HCT116 (cell line): ENCODE results near the gene PIP5K1A. TPM values are rescaled to one million over a fixed set of nuclear protein-coding genes. Genes with fewer than 3 reads are reported as not detected.

Experiments used
- ATAC-seq: fragments of 200-7000 bp; cut with Tn5 transposase; 2 replicates; pipeline ENCODE4 v1.9.1; 2020; ENCODE audit warnings: mild to moderate bottlenecking, moderate library complexity
- BruUV-seq: library from RNA; stranded (reverse); fragments of 400-500 nt; replicated peaks from 2 replicates; lab custom pipeline; 2021; lab: Mats Ljungman, UMichigan
- CTCF ChIA-PET: fragments of 300-600 bp; sonication (Branson Sonifier 250); formaldehyde crosslinking; loops from one replicate; lab custom pipeline; 2021; ENCODE audit warnings: antibody characterized with exemption; lab: Charles Lee
- POLR2A ChIA-PET: fragments of 300-600, 350-600 bp; sonication (Branson Sonifier 250); formaldehyde crosslinking; loops from one replicate; lab custom pipeline; 2021; ENCODE audit warnings: antibody characterized with exemption; lab: Charles Lee
- RAD21 ChIA-PET, 2 experiments: fragments of 300-600 bp; sonication (Branson Sonifier 250); formaldehyde crosslinking; loops; one replicate each; lab custom pipeline; 2023; ENCODE audit warnings: low total read pairs in 2 of 2; ENCODE audit not compliant: uncharacterized antibody in 2 of 2, unreplicated experiment in 2 of 2, low non-redundant PET in 1 of 2; lab: Charles Lee
- DNase-seq: peaks from one replicate; pipeline ENCODE4 v3.0.0-alpha.2; 2010; ENCODE audit warnings: low read depth, low spot score
- H2AFZ ChIP-seq: fragments of 200-600 bp; shearing (Covaris generic), sonication (generic); 2 replicates; pipeline ENCODE4 v1.6.1; 2017; ENCODE audit warnings: low read depth, mixed run types, mixed read lengths, antibody characterized with exemption, low read length; ENCODE audit not compliant: poor library complexity, severe bottlenecking
- H3K27ac ChIP-seq: 2 replicates; pipeline ENCODE4 v1.5.1; 2012; ENCODE audit warnings: low read depth, low read length
- H3K27me3 ChIP-seq: fragments of 200-600 bp; sonication (generic); 2 replicates; pipeline ENCODE4 v1.6.1; 2016; ENCODE audit warnings: mixed run types, low read length, mixed read lengths; ENCODE audit not compliant: insufficient read depth
- H3K36me3 ChIP-seq, 2 experiments: fragments of 200-500 bp in 1 of 2; fragments of 200-600 bp in 1 of 2; sonication (Bioruptor generic) in 1 of 2; sonication (generic) in 1 of 2; 2 replicates each; pipeline versions ENCODE4 v1.5.1 to v1.6.1; 2014 to 2016; ENCODE audit warnings: low read length in 2 of 2, inconsistent platforms in 1 of 2, mixed read lengths in 1 of 2, mixed run types in 1 of 2; ENCODE audit not compliant: insufficient read depth in 2 of 2, control insufficient read depth in 1 of 2
- H3K4me1 ChIP-seq, 2 experiments: fragments of 200-600 bp in 1 of 2; sonication (generic) in 1 of 2; 2 replicates each; pipeline versions ENCODE4 v1.5.1 to v1.6.1; 2012 to 2017; ENCODE audit warnings: low read length in 2 of 2, inconsistent platforms in 1 of 2, mild to moderate bottlenecking in 1 of 2, mixed read lengths in 1 of 2, mixed run types in 1 of 2, moderate library complexity in 1 of 2; ENCODE audit not compliant: insufficient read depth in 2 of 2, control insufficient read depth in 1 of 2
- H3K4me2 ChIP-seq: fragments of 200-600 bp; sonication (generic); 2 replicates; pipeline ENCODE4 v1.6.1; 2017; ENCODE audit warnings: mixed run types, low read length, mixed read lengths
- H3K4me3 ChIP-seq, 2 experiments: fragments of 200-600 bp in 1 of 2; sonication (generic) in 1 of 2; replicated peaks in 1 of 2; 2 replicates each; pipeline ENCODE4 v1.5.1; 2011 to 2016; ENCODE audit warnings: low read length in 2 of 2, control low read depth in 1 of 2, low read depth in 1 of 2, mild to moderate bottlenecking in 1 of 2, mixed read lengths in 1 of 2, mixed run types in 1 of 2
- H3K79me2 ChIP-seq: fragments of 200-600 bp; sonication (generic); 2 replicates; pipeline ENCODE4 v1.6.1; 2017; ENCODE audit warnings: mild to moderate bottlenecking, mixed run types, low read length, moderate library complexity, mixed read lengths; ENCODE audit not compliant: insufficient read depth
- H3K9ac ChIP-seq: fragments of 200-600 bp; sonication (generic); 2 replicates; pipeline ENCODE4 v1.6.1; 2016; ENCODE audit warnings: low read length, mixed read lengths
- H3K9me2 ChIP-seq: fragments of 200-600 bp; sonication (generic), shearing (Covaris generic); 2 replicates; pipeline ENCODE4 v1.6.1; 2017; ENCODE audit warnings: mixed run types, mild to moderate bottlenecking, moderate library complexity; ENCODE audit not compliant: insufficient read depth
- H3K9me3 ChIP-seq, 2 experiments: fragments of 200-500 bp in 1 of 2; fragments of 200-600 bp in 1 of 2; sonication (Bioruptor generic) in 1 of 2; sonication (generic) in 1 of 2; 2 replicates each; pipeline ENCODE4 v1.6.1; 2014 to 2017; ENCODE audit warnings: low read length in 2 of 2, mixed read lengths in 2 of 2, inconsistent platforms in 1 of 2, low read depth in 1 of 2, mild to moderate bottlenecking in 1 of 2, mixed run types in 1 of 2, moderate library complexity in 1 of 2; ENCODE audit not compliant: control insufficient read depth in 1 of 2, insufficient read depth in 1 of 2
- H4K20me1 ChIP-seq: fragments of 200-600 bp; sonication (generic), shearing (Covaris generic); 2 replicates; pipeline ENCODE4 v1.6.1; 2017; ENCODE audit warnings: mixed run types, mild to moderate bottlenecking, moderate library complexity; ENCODE audit not compliant: insufficient read depth
- FOSL1 ChIP-seq: IDR thresholded peaks from 2 replicates; pipeline ENCODE4 v1.6.1; 2012; ENCODE audit warnings: low read depth
- MAX ChIP-seq: IDR thresholded peaks from 2 replicates; pipeline ENCODE4 v1.6.1; 2012
- POLR2AphosphoS5 ChIP-seq: IDR thresholded peaks from 2 replicates; pipeline ENCODE4 v1.6.1; 2011; ENCODE audit warnings: mild to moderate bottlenecking, low read depth, low read length, moderate library complexity
- SIN3A ChIP-seq: IDR thresholded peaks from 2 replicates; pipeline ENCODE4 v1.6.1; 2012; ENCODE audit warnings: low read depth
- SP1 ChIP-seq: IDR thresholded peaks from 2 replicates; pipeline ENCODE4 v1.6.1; 2012; ENCODE audit warnings: low read depth
- ZBTB33 ChIP-seq: IDR thresholded peaks from 2 replicates; pipeline ENCODE4 v1.6.1; 2011; ENCODE audit warnings: mild to moderate bottlenecking, low read length, moderate library complexity; ENCODE audit not compliant: insufficient replicate concordance; ENCODE audit errors: extremely low read depth
- ZFX ChIP-seq: fragments of 450-650 bp; IDR thresholded peaks from 2 replicates; pipeline ENCODE4 v1.6.1; 2017
- intact Hi-C: fragments of 100-400 bp; cut with micrococcal nuclease; formaldehyde crosslinking; loops from 2 replicates; pipeline ENCODE4 v1.10.0; 2022
- total RNA-seq: library from RNA; stranded (reverse); gene quantifications from one replicate; pipeline ENCODE4 v1.2.1, GENCODE V29; 2021; ENCODE audit not compliant: unreplicated experiment

Gene PIP5K1A
- total RNA-seq, 1 experiment from 2014 or later = 75.4 TPM

- intact Hi-C loops = loop anchor here (2.0 kb wide), 1 partner anchor 86 kb away; no protein-coding TSS in a partner anchor
These were observed 84.8 kb downstream of the PIP5K1A start for GRCh38 chr1:151282883-151283725.

GRCh38 chr1:151284013-151284577 lies 85.7 kb downstream of the PIP5K1A start:
- CTCF ChIA-PET = interaction anchor here (1.4 to 2.0 kb wide), 2 partner anchors 17 to 57 kb away, joined by 4 to 5 read pairs; no protein-coding TSS in a partner anchor
- TF ChIP-seq FOSL1 = no peak
- no peak for TF ChIP-seq MAX
- no peak for TF ChIP-seq SIN3A
- TF ChIP-seq ZBTB33 = no peak
- no peak for TF ChIP-seq POLR2AphosphoS5
- no peak for TF ChIP-seq SP1
- Histone ChIP-seq H3K27ac (no peak overlapping the region), H3K9ac (0 out of 2 replicates have a peak overlapping the region, but pooled peaks have one; percentile 90), H3K9me3 (no peaks in the 10 kb centered on the region), H2AFZ (no peak overlapping the region), H3K4me2 (peak overlapping the region; percentile 97), H3K9me2 (no peaks in the 10 kb centered on the region), H3K79me2 (peaks cover 22% of the 10 kb centered on the region), H3K27me3 (no peaks in the 10 kb centered on the region), H4K20me1 (no peaks in the 10 kb centered on the region), H3K4me3 (peak overlapping the region in 1 of 2 experiments; percentile 79; a peak in 3 of 4 replicates), H3K4me1 (peaks cover 11 to 25% of the 10 kb centered on the region in 2 experiments), H3K36me3 (peaks cover 8 to 12% of the 10 kb centered on the region in 2 experiments; a peak in 3 of 4 replicates)
- DNase-seq = no peak
- RAD21 ChIA-PET = no interaction called here
- POLR2A ChIA-PET = interaction anchor here (0.5 to 1.2 kb wide), 2 partner anchors 42 to 88 kb away, joined by 3 read pairs; no protein-coding TSS in a partner anchor
- intact Hi-C loops = no loop called here
- BruUV-seq = TSS peak; percentile 24
- no peak for ATAC-seq

More at GRCh38 chr1:151282883-151283725, 84.8 kb downstream of the PIP5K1A start:
- peak overlapping the region; percentile 97 for H3K4me2 ChIP-seq
- H3K9me2 ChIP-seq = no peaks in the 10 kb centered on the region
- no TSS peak for BruUV-seq
- ATAC-seq = peak; percentile 4; the same call in 1 of the 2 replicates
- no peaks in the 10 kb centered on the region for H3K9me3 ChIP-seq
- H3K36me3 ChIP-seq = peaks cover 8 to 12% of the 10 kb centered on the region in 2 experiments; a peak in 3 of 4 replicates
- peak overlapping the region; percentile 90 for H3K9ac ChIP-seq
- H3K4me1 ChIP-seq = peaks cover 11 to 25% of the 10 kb centered on the region in 2 experiments
- H2AFZ ChIP-seq = no peak overlapping the region
- no peaks in the 10 kb centered on the region for H3K27me3 ChIP-seq
- POLR2A ChIA-PET = interaction anchor here (0.9 to 2.1 kb wide), 4 partner anchors 9 to 228 kb away, joined by 4 to 7 read pairs (median 5); partner anchors contain the start of genes CGN and PSMD4
- CTCF ChIA-PET = interaction anchor here (1.4 to 2.0 kb wide), 2 partner anchors 18 to 58 kb away, joined by 4 to 5 read pairs; no protein-coding TSS in a partner anchor
- H4K20me1 ChIP-seq = no peaks in the 10 kb centered on the region
- no peak for DNase-seq
- peak overlapping the region; percentile 92 for H3K27ac ChIP-seq
- H3K79me2 ChIP-seq = peaks cover 22% of the 10 kb centered on the region
- RAD21 ChIA-PET = no interaction called here
- TF ChIP-seq POLR2AphosphoS5 (no peak), ZFX (peak; percentile 76)
- H3K4me3 ChIP-seq = peak overlapping the region; percentile 59 to 79
